ENCODE results near the gene NFU1. TPM values are rescaled to one million over a fixed set of nuclear protein-coding genes. Genes with fewer than 3 reads are reported as not detected.

Gene NFU1
- 10 to 100 TPM; 63.0 to 64.8 TPM for total RNA-seq
- long read RNA-seq, partial matches to known transcripts = 0 of 1 reads
- long read RNA-seq, other reads (novel, unspliced or antisense) = 0 of 1 reads

DNA sequence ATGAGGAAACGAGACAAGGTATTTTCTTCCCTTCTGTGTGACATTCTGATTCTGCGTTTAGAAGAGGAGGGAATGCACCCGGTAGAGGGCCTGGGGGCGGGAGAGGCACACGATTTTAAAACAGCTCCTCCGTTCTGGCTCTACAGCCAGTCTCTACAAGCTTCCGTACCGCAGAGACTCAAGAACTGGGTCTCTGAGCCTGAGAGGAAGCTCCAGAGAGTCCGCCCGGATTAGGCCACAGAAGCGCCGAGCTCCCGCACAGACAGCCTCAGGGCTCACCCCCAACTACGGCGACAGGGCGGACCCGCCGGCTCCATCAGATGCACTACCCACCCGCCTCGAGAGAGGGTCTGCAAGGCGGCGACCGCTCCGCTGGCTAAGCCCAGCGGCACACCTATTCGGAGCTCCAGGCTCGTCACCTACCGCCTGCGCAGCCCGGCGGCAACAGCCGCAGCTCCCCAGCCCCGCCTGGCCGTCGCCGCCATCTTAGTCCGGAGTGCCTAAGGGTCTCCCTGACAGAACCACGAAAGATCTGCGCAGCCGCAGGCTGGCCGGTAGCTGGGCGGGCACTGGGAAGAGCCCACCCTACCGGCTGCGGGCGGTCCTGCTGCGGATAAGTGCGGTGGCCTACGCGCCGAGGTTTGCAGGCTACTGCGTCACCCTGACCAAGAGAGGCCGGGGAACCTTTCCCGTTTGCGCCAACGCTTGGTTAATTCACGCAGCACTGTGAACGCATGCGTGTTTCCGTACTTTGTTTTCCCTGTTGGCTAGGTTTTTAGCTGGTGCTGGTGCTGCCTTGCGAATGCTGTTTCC, at the start of gene NFU1:
TSS of gene NFU1 (minus strand) at position 498 of the 813 bp plus-strand sequence. CDS start at position 485, 13 bp downstream.
- DNase-seq = peak; percentile 95
- intact Hi-C loops (cut with DNase I) = loop anchor here in 1 of 2 donors (2.0 kb wide), 1 partner anchor 50 kb away; the partner anchor contains the start of gene GFPT1
- peak; percentile 98 to 99 for ATAC-seq

DNA sequence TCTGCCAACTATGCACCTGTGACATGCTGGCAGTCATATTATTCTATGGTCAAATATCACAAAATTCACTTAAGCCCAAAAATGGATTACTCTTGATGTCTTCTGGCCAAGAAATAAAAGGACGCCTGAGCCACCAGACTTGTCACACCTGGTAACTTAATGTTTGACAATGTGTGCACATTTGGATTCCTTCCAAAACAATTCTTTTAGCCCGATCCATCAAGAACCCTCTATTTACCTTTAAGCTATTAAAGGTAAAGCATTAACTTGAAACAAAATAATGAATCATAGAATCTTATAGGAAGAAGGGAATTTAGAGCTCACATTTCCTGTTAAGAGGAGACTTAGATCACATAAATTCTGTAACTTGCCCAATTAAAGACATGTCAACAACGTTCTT, 46.5 kb upstream of the NFU1 start:
- intact Hi-C loops (cut with DNase I) = no loop called here
- ATAC-seq (no peak), DNase-seq (no peak)

DNA sequence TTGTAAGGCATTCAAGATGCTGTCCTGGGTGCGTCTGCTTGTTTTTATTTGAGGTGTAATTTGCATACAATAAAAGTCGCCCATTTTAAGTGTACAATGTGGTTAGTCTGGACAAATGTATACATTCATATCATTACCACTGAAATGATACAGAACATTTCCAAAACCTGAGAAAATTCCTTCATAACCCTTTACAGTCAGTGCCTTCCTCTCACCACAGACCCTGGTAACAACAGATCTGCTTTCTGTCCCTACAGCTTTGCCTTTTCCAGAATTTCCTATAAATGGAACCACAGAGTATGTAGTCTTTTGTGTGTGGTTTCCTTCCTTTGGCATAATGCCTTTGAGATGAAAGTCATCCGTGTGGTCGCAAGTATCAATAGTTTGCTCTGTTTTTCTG, 45.8 kb upstream of the NFU1 start:
- intact Hi-C loops (cut with DNase I) = no loop called here
- ATAC-seq (no peak), DNase-seq (no peak)

DNA sequence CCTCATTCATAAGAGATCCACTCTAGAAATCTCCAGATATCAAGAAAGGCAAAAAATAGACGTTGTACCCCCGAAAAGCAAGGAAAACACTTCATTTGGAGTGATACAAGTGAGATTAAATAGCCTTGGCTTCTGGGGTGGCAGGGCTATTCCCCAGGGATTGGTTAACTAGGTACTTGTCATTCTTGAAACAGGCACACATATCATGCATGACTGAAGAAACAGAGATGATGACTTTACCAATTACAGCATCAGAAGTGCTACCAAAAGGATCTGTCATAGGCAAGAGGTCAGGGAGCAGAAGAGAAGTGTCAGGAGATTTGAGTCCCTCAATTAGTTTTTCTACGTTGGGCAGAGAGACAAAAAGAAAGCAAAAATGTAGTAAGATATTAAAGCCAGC, 45.2 kb upstream of the NFU1 start:
- DNase-seq (no peak), ATAC-seq (no peak)
- intact Hi-C loops (cut with DNase I) = no loop called here

DNA sequence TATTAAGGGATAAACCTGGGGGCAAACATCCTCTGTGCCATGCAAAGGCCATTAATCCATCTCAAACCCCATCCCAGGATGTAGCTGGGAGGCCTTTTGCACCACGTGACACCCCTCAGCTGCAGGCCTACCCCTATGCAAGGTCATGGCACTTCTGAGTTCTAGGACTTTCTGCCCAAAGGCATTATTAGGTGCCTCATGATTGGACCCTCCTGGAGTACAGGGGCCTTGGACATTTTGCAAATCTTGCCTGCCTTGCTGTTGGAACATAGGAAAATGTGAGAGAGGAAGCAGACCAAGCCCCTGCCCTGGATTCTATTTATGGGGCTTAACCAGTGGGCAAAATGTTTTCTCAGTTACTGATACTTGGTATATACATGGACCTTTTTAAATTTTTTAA, 44.2 kb upstream of the NFU1 start:
- DNase-seq = no peak
- intact Hi-C loops (cut with DNase I) = no loop called here
- ATAC-seq = no peak

DNA sequence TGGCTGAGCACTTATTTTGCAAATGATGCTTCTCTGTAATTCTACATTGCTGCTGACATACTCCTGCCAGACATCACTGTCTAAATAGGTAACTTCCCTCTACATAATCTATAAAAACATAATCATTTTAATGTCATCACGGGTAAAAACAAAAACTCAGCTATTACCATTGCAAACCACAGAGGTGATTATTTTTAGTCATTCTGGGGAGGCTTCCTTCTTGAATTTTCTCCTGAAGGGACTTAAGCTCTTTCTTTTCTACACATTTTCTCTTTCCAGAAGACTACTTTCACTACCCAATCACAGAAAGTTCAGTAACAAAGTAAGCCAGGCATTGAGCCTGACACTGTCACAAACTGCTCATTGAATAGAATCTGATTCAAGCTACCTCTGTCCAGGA, 40.4 kb upstream of the NFU1 start:
- ATAC-seq (no peak), DNase-seq (no peak)
- intact Hi-C loops (cut with DNase I) = no loop called here

DNA sequence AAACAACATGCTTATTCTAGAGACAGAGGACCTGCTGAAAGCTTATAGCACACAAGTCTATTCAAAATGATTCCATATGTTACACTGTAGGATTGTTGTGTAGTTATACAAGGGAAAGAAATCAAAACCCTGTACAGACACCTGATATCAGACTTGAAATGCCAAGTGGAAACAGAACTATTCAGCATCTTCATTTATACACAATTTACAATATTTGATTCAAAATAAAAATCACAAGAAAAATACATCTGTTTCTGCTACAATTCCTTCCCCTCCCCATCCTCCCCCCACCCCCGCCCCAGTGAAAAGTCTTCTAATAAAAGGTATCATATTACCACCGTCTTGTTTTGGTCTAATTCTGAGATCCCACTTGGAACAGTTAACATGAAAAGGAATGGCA, 37.5 kb upstream of the NFU1 start:
- no peak for ATAC-seq
- intact Hi-C loops (cut with DNase I) = no loop called here
- no peak for DNase-seq

DNA sequence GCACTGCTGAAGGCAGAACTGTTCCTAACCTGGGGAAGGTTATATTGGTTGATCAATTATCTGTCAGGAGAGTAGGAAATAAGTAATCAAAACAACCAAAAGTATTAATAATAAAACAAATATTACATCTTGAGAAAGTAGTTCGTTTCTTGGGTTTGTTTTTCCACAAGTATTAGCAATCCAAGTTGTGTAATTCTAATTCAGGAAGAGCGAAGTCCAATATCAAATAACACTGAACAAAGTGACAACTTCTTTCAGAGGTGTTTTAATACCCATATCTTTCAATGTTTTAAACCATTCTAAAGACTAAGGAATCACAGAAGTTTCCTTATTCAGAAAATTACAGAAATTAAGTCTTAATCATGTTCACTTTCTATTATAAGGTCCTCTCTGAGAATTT, 34.6 kb upstream of the NFU1 start:
- intact Hi-C loops (cut with DNase I) = no loop called here
- no peak for ATAC-seq
- DNase-seq = no peak

DNA sequence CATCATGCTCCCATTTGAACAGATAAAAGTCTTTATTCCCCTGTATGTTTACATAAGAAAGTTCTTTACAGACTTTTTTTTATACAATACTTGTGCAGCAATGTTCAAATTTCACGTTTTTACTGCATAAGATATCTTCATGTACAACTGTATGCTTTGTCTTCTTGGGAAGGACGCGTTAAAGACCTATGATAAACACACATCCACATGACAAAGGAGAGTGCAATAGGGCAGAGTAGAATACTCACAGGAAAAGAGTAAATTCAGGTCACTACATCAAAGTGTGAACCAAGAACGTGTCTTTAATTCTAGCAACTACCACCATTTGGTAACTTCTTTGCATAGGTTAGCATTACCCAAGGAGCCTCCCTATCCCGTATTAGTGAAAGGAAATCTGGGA, 33.7 kb upstream of the NFU1 start:
- intact Hi-C loops (cut with DNase I) = no loop called here
- no peak for DNase-seq
- no peak for ATAC-seq

DNA sequence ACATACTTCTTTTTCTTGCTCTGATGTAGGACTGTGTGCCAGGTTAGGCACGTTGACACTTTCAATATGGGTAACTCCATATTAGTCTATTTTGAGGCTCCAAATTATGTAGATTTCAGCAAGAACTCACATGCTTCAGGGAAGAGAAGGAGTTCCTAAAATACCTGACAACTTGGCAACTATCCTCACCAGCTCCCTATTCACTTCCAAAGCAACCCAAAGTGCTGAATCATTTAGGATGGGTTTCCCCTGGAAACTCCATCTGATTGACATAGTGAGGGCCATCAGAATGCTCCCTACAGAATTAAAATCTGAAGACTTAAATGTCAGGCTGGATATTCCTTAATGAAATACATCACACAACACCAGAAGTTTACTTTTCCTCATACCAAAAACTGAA, 32.5 kb upstream of the NFU1 start:
- DNase-seq = no peak
- peak in 1 of 2 donors; percentile 53 for ATAC-seq
- intact Hi-C loops (cut with DNase I) = no loop called here

DNA sequence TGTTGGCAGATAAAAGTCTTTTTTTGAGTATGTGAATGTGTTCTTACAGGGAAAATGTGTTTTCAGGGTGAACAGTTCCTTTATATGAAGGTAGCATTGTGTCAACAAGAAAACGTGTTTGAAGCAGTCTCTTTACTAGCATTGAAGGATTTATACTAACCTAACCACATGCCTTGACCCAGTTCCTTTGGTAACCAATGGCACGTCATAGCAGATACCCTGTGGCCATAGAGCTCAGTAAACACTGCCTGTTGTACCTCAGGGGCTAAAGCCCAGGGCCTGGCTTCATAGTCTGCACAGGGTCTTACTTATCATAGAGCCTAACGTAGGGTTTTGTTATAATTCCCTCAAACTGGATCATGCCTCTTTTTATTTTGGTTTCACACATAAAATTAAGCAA, 32.1 kb upstream of the NFU1 start:
- no peak for DNase-seq
- intact Hi-C loops (cut with DNase I) = no loop called here
- no peak for ATAC-seq

DNA sequence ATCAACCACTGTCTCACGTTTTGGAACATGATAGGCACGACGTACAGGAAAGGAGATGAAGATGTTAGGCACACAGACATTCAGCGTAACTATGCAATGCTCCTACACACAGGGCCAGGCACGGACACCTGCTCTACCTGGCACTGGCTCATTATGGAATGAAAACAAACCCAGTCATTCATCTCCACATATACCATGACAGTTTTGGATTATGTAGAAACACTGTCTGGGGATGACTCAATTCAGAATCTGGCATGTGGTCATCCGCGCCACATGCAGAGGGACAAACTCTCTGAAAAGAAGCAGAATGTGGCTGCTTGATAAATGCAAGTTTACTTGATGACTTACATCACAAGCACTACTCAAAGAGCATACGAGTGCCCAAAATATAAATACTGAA, 29.5 kb upstream of the NFU1 start:
- DNase-seq (no peak), ATAC-seq (no peak)
- intact Hi-C loops (cut with DNase I) = no loop called here

DNA sequence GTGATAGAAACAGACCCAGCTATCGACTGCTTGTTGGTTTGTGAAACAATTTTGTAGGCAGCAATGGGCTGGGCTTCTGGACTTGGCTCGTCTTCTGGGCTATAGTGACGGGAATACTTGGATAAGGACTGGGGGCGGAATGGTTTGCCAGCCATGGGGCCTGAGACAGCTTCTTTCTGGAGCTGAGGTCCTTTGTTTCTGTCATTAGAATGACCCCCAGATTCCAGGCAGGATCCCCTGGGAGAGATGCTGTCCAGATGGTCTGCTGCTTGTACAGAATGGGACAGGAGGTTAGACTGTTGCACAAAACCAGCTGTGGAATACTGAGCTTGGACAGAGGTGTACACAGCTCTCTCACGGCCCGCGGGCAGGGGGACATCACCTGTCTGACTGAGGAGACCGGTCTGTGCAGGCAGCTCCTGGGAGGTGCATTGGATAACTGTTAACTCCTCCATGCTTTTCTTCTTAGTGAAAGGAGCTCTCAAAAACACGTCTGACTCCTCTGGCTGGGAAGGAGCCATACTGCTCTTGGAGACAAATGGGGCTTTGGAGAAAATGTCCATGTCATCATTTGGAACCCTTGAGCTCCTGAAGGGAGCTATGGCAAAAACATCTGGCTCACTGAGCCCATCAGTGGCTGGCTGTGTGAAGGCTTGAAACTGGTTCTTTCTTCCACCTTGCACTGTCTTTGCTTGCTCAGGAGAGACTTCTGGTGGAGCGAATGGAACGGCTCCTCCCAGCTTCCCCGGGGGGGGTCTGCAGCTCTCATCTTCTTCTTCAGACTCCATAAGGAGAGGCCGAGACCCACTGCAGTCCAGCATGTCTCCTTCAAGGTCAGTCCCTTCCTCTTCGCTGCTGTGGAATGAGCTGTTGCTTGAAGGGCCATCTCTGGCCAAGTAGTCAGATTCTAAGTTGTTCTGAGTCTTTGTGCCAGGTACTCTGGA, 28.6 kb upstream of the NFU1 start:
- DNase-seq = peak; percentile 59
- intact Hi-C loops (cut with DNase I) = no loop called here
- ATAC-seq = peak; percentile 63 to 83

DNA sequence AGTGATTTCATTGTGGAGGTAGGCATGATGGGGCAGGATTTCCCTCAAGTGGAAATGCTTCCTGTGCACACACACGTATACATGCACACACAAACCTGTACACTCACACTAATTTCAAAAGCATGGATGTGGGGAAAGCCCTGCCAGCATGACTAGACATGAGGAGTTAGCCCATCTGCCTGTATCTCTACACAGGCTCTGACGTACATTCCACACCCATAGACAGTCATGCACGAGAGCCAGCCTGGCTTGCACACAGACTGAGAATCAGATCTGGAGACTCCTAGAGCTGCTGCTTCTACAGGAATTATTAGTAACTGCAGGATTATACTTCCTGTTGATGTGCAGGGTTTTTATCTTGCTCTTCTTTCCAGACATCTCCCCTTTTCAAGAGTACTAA, 27.3 kb upstream of the NFU1 start:
- peak; percentile 71 to 94 for ATAC-seq
- peak; percentile 51 for DNase-seq
- intact Hi-C loops (cut with DNase I) = no loop called here

DNA sequence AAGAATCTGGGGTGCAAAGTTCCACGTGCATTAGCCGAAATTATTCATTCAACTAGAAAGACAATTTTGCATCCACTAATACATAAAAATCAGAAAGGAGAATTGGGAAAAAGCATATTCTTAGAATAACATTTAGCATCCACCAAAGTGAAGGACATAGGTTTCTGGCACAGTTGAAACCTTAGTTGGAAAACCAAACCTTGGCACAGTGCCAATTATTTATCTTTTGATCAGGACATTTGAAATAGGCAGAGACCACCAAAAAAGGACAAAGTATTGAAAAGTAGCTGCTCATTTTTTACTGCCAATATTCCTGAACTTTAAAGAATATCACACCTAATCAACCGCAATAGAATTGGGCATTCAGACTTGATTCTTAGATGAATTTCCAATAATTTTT, 25.5 kb upstream of the NFU1 start:
- intact Hi-C loops (cut with DNase I) = no loop called here
- DNase-seq (no peak), ATAC-seq (no peak)

DNA sequence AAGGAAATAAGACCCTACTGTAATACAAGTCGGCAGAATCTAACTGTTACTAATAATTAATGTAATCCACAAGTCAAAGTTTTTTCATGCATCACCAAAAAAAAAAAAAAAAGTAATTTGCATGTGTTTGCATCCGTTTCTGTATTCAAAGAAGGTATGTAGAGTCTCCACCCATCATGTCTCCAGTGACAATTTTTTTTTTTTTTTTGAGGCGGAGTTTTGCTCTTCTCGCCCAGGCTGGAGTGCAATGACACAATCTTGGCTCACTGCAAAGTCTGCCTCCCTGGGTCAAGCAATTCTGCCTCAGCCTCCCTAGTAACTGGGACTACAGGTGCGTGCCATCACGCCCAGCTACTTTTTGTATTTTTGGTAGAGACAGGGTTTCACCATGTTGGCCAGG, 24.2 kb upstream of the NFU1 start:
- DNase-seq (no peak), ATAC-seq (no peak)
- intact Hi-C loops (cut with DNase I) = no loop called here

DNA sequence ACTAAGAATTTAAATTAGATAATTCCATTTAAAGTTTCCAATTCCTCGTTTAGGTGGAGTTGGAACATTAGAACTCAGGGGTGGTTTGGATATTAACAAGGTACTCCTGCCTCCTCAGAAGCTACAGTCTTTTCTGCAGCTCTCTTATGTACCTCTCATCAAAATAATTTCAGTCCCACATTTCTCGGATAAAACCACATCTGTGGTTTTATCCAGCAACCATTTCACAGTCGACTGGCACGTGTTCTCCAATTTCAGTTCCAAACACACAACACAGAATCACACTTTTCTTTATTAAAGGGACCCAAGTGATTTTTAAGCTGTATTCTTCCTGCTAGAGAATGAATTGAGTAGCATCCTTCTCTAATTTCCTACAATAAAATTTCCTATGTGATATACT, 22.7 kb upstream of the NFU1 start:
- DNase-seq (no peak), ATAC-seq (no peak)
- intact Hi-C loops (cut with DNase I) = no loop called here

DNA sequence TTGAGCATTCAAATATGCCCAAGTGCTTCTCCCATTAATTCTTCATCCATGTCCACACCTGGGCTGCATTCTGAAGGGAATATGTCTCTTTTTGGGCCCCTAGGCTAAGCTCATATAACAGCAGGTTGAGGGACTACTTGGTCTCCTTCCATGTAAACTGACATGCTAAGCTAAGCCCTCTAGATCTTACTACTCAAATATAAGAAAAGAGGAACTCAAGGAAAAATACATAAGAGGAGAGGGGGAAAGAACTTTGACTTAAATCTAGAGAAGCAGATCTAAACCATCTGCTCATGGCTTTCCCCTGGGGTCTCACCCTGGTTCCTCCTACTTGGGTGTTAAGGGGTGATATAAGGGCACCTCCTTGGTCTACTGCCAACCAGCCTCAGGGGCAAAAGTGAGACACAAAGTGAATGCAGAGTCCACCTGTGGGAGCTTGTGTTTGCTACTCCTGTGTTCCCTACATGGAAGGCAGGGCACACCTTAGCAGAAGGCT, 19.8 kb upstream of the NFU1 start:
- intact Hi-C loops (cut with DNase I) = no loop called here
- no peak for ATAC-seq
- DNase-seq = no peak

DNA sequence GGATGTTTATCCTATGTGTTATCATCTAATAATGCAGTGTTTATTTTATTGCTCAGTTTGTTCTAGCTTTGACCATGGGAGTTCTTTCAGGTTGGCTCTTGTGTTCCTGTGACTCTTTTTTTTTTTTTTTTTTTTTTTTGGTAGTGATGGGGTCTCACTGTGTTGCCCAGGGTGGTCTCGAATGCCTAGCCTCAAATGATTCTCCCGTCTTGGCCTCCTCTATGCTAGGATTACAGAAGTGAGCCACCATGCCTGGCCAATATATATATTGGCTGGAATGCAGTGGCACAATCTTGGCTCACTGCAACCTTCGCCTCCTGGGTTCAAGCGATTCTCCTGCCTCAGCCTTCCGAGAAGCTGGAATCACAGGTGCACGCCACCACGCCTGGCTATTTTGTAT, 18.9 kb upstream of the NFU1 start:
- DNase-seq = no peak
- intact Hi-C loops (cut with DNase I) = no loop called here
- ATAC-seq = no peak

DNA sequence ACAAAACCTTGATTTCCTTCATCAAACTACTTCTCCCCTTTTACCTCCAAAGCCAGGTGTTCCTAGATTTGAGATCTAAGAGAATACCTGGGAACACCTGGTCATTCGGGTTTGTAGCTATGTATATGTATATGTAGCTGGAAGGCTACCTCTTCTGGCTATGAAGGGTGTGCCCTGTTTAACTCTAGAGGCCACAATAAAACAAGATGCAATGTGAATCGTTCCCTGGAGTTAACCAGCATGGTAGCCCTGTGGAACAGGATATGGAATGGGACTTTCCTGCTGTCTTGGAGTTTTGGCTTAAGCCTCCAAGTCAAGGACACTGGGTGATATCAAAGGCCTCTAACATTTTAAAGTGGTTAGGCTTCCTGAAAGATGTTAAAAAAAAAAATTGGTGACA, 17.7 kb upstream of the NFU1 start:
- DNase-seq = no peak
- intact Hi-C loops (cut with DNase I) = no loop called here
- ATAC-seq = no peak
